GM12878 (cell line): Measurements from ENCODE around the gene DIRAS1. TPM values are rescaled to one million over a fixed set of nuclear protein-coding genes. Genes with fewer than 3 reads are reported as not detected.

Experiments
- ATAC-seq: fragments of 200-7000 bp; cut with Tn5 transposase; 3 replicates; pipeline ENCODE4 v1.9.1; 2020; ENCODE audit warnings: mild to moderate bottlenecking, moderate library complexity
- BruUV-seq: library from RNA; stranded (reverse); fragments of 400-500 nt; replicated peaks from 2 replicates; lab custom pipeline; 2021; lab: Mats Ljungman, UMichigan
- CTCF ChIA-PET: fragments of 300-600 bp; sonication (Branson Sonifier 250); formaldehyde crosslinking; extraction: SDS; loops from one replicate; lab custom pipeline; 2021; ENCODE audit warnings: inconsistent platforms; lab: Yijun Ruan, JAX
- POLR2A ChIA-PET: fragments of 350-600 bp; formaldehyde crosslinking; extraction: SDS; loops from one replicate; lab custom pipeline; 2021; ENCODE audit warnings: inconsistent platforms; lab: Charles Lee
- RAD21 ChIA-PET: fragments of 300-600 bp; sonication (Branson Sonifier 250); formaldehyde crosslinking; loops from one replicate; lab custom pipeline; 2023; ENCODE audit warnings: antibody characterized with exemption; ENCODE audit not compliant: unreplicated experiment; lab: Charles Lee
- SMC1A ChIA-PET: fragments of 300-600 bp; sonication (Branson Sonifier 250); formaldehyde crosslinking; loops from one replicate; lab custom pipeline; 2023; ENCODE audit not compliant: unreplicated experiment, uncharacterized antibody; lab: Charles Lee
- DNase-seq: peaks from one replicate; pipeline ENCODE4 v3.0.0-alpha.2; 2011; ENCODE audit warnings: low read depth, low spot score
- FAIRE-seq: peaks from 3 replicates; lab custom pipeline; 2011; peaks lifted over from hg19 to GRCh38; lab: Jason Lieb, UNC
- H2AFZ ChIP-seq: 2 replicates; pipeline ENCODE4 v1.6.0; 2011; ENCODE audit warnings: low read depth, low read length, control low read depth; ENCODE audit not compliant: control insufficient read depth
- H3K27ac ChIP-seq: 2 replicates; pipeline ENCODE4 v1.5.1; 2011; ENCODE audit warnings: control low read depth; ENCODE audit not compliant: control insufficient read depth, insufficient read depth
- H3K27me3 ChIP-seq, 2 experiments: replicated peaks in 1 of 2; 2 replicates each; pipeline versions ENCODE4 v1.6.0 to v1.6.1; 2011; ENCODE audit warnings: low read length in 1 of 2; ENCODE audit not compliant: control insufficient read depth in 2 of 2, insufficient read depth in 2 of 2
- H3K36me3 ChIP-seq, 2 experiments: 2 replicates each; pipeline ENCODE4 v1.5.1; 2011; ENCODE audit warnings: low read length in 1 of 2; ENCODE audit not compliant: control insufficient read depth in 2 of 2, insufficient read depth in 2 of 2
- H3K4me1 ChIP-seq: 2 replicates; pipeline ENCODE4 v1.6.1; 2011; ENCODE audit warnings: mild to moderate bottlenecking, low read length, moderate library complexity, mixed read lengths; ENCODE audit not compliant: control insufficient read depth, insufficient read depth
- H3K4me2 ChIP-seq: 2 replicates; pipeline ENCODE4 v1.6.0; 2011; ENCODE audit warnings: control low read depth; ENCODE audit not compliant: control insufficient read depth, insufficient read depth
- H3K4me3 ChIP-seq: fragments of 200-600 bp; sonication (generic); 2 replicates; pipeline ENCODE4 v1.5.1; 2016
- H3K79me2 ChIP-seq: 2 replicates; pipeline ENCODE4 v1.6.0; 2011; ENCODE audit warnings: low read length; ENCODE audit not compliant: control insufficient read depth, insufficient read depth
- H3K9ac ChIP-seq: 2 replicates; pipeline ENCODE4 v1.8.0; 2011; ENCODE audit warnings: low read length, control low read depth, mixed read lengths; ENCODE audit not compliant: control insufficient read depth, insufficient read depth
- H3K9me3 ChIP-seq: replicated peaks from 3 replicates; pipeline ENCODE4 v1.5.1; 2011; ENCODE audit warnings: mild to moderate bottlenecking, low read length; ENCODE audit not compliant: control insufficient read depth, insufficient read depth
- H4K20me1 ChIP-seq: 2 replicates; pipeline ENCODE4 v1.6.0; 2011; ENCODE audit not compliant: control insufficient read depth, insufficient read depth
- LARP7 ChIP-seq: fragments of 450-650 bp; IDR thresholded peaks from 2 replicates; pipeline ENCODE4 v1.6.1; 2017; ENCODE audit warnings: mild to moderate bottlenecking
- NKRF ChIP-seq: fragments of 450-650 bp; conservative IDR thresholded peaks from 2 replicates; pipeline ENCODE4 v1.6.1; 2017; ENCODE audit warnings: mild to moderate bottlenecking, moderate library complexity
- RELA ChIP-seq: fragments of 450-650 bp; IDR thresholded peaks from 2 replicates; pipeline ENCODE4 v1.8.0; 2014; ENCODE audit warnings: borderline replicate concordance; ENCODE audit not compliant: partially characterized antibody
- SMC3 ChIP-seq: IDR thresholded peaks from 2 replicates; pipeline ENCODE4 v1.6.1; 2011; ENCODE audit warnings: low read length, improper control_type of control experiment, borderline replicate concordance
- TBL1XR1 ChIP-seq: IDR thresholded peaks from 2 replicates; pipeline ENCODE4 v1.6.1; 2012; ENCODE audit warnings: low read depth, low read length, improper control_type of control experiment
- TCF3 ChIP-seq: IDR thresholded peaks from 2 replicates; pipeline ENCODE4 v1.6.1; 2012; ENCODE audit warnings: low read depth, mild to moderate bottlenecking, low read length, borderline replicate concordance; ENCODE audit not compliant: insufficient read depth
- ZNF622 ChIP-seq: fragments of 450-650 bp; IDR thresholded peaks from 2 replicates; pipeline ENCODE4 v1.6.1; 2017; ENCODE audit warnings: mild to moderate bottlenecking, inconsistent platforms
- WGBS: methylation state at CpG from one replicate; pipeline ENCODE4 v1.1.6; 2016; ENCODE audit warnings: low lambda C conversion rate; ENCODE audit not compliant: insufficient replicate concordance, insufficient coverage; ENCODE audit errors: missing lambda C conversion rate; 5-methylcytosine and 5-hydroxymethylcytosine counted together
- in situ Hi-C: fragments of 300-500 bp; cut with MboI; formaldehyde crosslinking; loops from 9 replicates; pipeline ENCODE4 v1.14.3; 2018; ENCODE audit warnings: mixed read lengths
- intact Hi-C: fragments of 100-400 bp; cut with micrococcal nuclease; formaldehyde crosslinking; loops from one replicate; pipeline ENCODE4 v1.14.2; 2022; ENCODE audit not compliant: unreplicated experiment
- polyA plus RNA-seq, 11 experiments: library from polyadenylated mRNA; depleted of rRNA in 4 of 11; unstranded in 6 of 11; stranded (reverse) in 5 of 11; fragments of >200 nt; fragmentation: Nextera tagmentation in 4 of 11; fragmentation: Illumina TruSeq in 1 of 11; extraction: Ambion mirVana in 4 of 11; extraction: Trizol in 1 of 11; gene quantifications; 1 replicate in 1 of 11; 2 replicates in 10 of 11; pipeline versions ENCODE4 v1.2.1 to v1.2.3, GENCODE V29; 2011 to 2016; ENCODE audit warnings: inconsistent platforms in 2 of 11, missing spikeins in 2 of 11, low read depth in 1 of 11
- total RNA-seq, 4 experiments: library from RNA; depleted of rRNA in 3 of 4; stranded (reverse); fragments of >200 nt in 3 of 4; fragmentation: Illumina TruSeq in 1 of 4; extraction: Trizol in 1 of 4; gene quantifications; 2 replicates each; pipeline versions ENCODE4 v1.2.1 to v1.2.3, GENCODE V29; 2013 to 2021

The DIRAS1 gene
- total and polyA plus RNA-seq, 10 of the 15 experiments (the other 5 are each of a cell fraction or from before 2014, with no cell fraction given) = 0.04 to 0.18 (median 0.08) TPM; not detected in 3

GRCh38 chr19:2732157-2732725, 11.1 kb upstream of the DIRAS1 start:
- peaks cover 3% of the 10 kb centered on the region; the same call in 1 of the 2 replicates for H3K79me2 ChIP-seq
- no peak overlapping the region for H3K4me3 ChIP-seq
- H3K36me3 ChIP-seq = peaks cover 11 to 15% of the 10 kb centered on the region in 2 experiments; a peak in 3 of 4 replicates
- no peaks in the 10 kb centered on the region for H3K27me3 ChIP-seq
- TF ChIP-seq RELA (no peak), TCF3 (no peak), NKRF (no peak), LARP7 (no peak), SMC3 (no peak), TBL1XR1 (no peak), ZNF622 (no peak)
- SMC1A ChIA-PET = interaction anchor here (0.6 kb wide), 1 partner anchor 352 kb away, joined by 3 read pairs; no protein-coding TSS in a partner anchor
- POLR2A ChIA-PET = no interaction called here
- no peaks in the 10 kb centered on the region for H3K4me1 ChIP-seq
- no TSS peak for BruUV-seq
- peaks cover 8% of the 10 kb centered on the region; the same call in 2 of the 3 replicates for H3K9me3 ChIP-seq
- H3K9ac ChIP-seq = no peak overlapping the region
- RAD21 ChIA-PET = no interaction called here
- CTCF ChIA-PET = no interaction called here
- no peaks in the 10 kb centered on the region for H4K20me1 ChIP-seq
- no peak overlapping the region for H3K4me2 ChIP-seq
- FAIRE-seq (no peak), DNase-seq (no peak), ATAC-seq (no peak)
- no peak overlapping the region for H2AFZ ChIP-seq
- intact Hi-C loops (no loop called here), in situ Hi-C loops (no loop called here)
- H3K27ac ChIP-seq = no peak overlapping the region
- WGBS = 86% methylated on average over 32 of the region's 33 CpGs
